Measurements from ENCODE around the gene TMEFF2. TPM values are rescaled to one million over a fixed set of nuclear protein-coding genes. Genes with fewer than 3 reads are reported as not detected.

The TMEFF2 gene
- polyA plus RNA-seq, 1 of the 3 experiments (the other 2 are of a cell fraction), result 5.4 TPM

- peaks cover 0 to 8% of the 10 kb centered on the region in 2 experiments; a peak in 1 of 4 replicates for H3K4me1 ChIP-seq (ENCODE audit: control insufficient read depth in 1 of 2, insufficient read depth in 2 of 2, low read depth in 1 of 2, low read length in 1 of 2)
- H3K9me3 ChIP-seq, result no peaks in the 10 kb centered on the region
- no peaks in the 10 kb centered on the region for H3K79me2 ChIP-seq (ENCODE audit: insufficient read depth)
- H3K9me2 ChIP-seq, result no peaks in the 10 kb centered on the region
- H4K20me1 ChIP-seq (ENCODE audit: insufficient read depth), result no peaks in the 10 kb centered on the region
- H3K27me3 ChIP-seq (ENCODE audit: insufficient read depth), result no peaks in the 10 kb centered on the region
- DNase-seq, result no peak
- H3K27ac ChIP-seq (ENCODE audit: low read depth in 2 of 2, low read length in 1 of 2), result no peak overlapping the region
- CTCF ChIA-PET, result interaction anchor here (1.6 kb wide), 1 partner anchor 257 kb away, joined by 3 read pairs; no protein-coding TSS in a partner anchor
- POLR2A ChIA-PET, result no interaction called here
- no peak overlapping the region for H3K9ac ChIP-seq
- no peak overlapping the region for H2AFZ ChIP-seq (ENCODE audit: low read depth)
- peaks cover 2% of the 10 kb centered on the region for H3F3A ChIP-seq (replicated peaks; ENCODE audit: insufficient read depth)
- H3K4me2 ChIP-seq, result no peak overlapping the region
- TF ChIP-seq USF1 (IDR thresholded peaks at IDR 0.05; ENCODE audit: borderline replicate concordance, low read depth), result no peak
- TF ChIP-seq PBX3 (IDR thresholded peaks at IDR 0.05), result no peak
- no peak for TF ChIP-seq IRF3 (IDR thresholded peaks at IDR 0.05; ENCODE audit: low read depth, low read length)
- no peak for TF ChIP-seq SMC3 (IDR thresholded peaks at IDR 0.05; ENCODE audit: low read depth, low read length)
- TF ChIP-seq MXI1 (IDR thresholded peaks at IDR 0.05; ENCODE audit: low read depth, low read length), result no peak
- no peak for TF ChIP-seq EZH2phosphoT487 (IDR thresholded peaks at IDR 0.05; ENCODE audit: borderline replicate concordance, low read depth)
- no peak for TF ChIP-seq FOXJ3 (CRISPR knock-in tag; IDR thresholded peaks at IDR 0.05)
- TF ChIP-seq GATA2 (CRISPR knock-in tag; IDR thresholded peaks at IDR 0.05), result no peak
- no peak for TF ChIP-seq USF2 (IDR thresholded peaks at IDR 0.05; ENCODE audit: borderline replicate concordance, low read depth, low read length)
- no peak for TF ChIP-seq EP300 (IDR thresholded peaks at IDR 0.05; ENCODE audit: borderline replicate concordance in 1 of 2, low read depth in 1 of 2, low read length in 1 of 2)
- TF ChIP-seq RXRA (IDR thresholded peaks at IDR 0.05; ENCODE audit: borderline replicate concordance, low read depth), result no peak
- no peak for TF ChIP-seq REST (IDR thresholded peaks at IDR 0.05; ENCODE audit: low read depth, low read length)
- no peak for TF ChIP-seq JUND (IDR thresholded peaks at IDR 0.05)
- no peak for TF ChIP-seq RFX5 (IDR thresholded peaks at IDR 0.05; ENCODE audit: low read length)
- TF ChIP-seq RAD21 (IDR thresholded peaks at IDR 0.05; ENCODE audit: low read length), result no peak
- no peak for TF ChIP-seq ELF1 (IDR thresholded peaks at IDR 0.05)
- no peak for TF ChIP-seq CTCF (IDR thresholded peaks at IDR 0.05)
- TF ChIP-seq NFIC (IDR thresholded peaks at IDR 0.05; ENCODE audit: borderline replicate concordance), result no peak
- TF ChIP-seq FOSL2 (IDR thresholded peaks at IDR 0.05; ENCODE audit: borderline replicate concordance, low read depth), result no peak
- TF ChIP-seq TCF12 (IDR thresholded peaks at IDR 0.05), result no peak
- 87% methylated on average over 4 of the region's 4 CpGs for WGBS (ENCODE audit: low lambda C conversion rate)
- no peak overlapping the region for H3K4me3 ChIP-seq (ENCODE audit: low read depth in 2 of 2, low read length in 1 of 2)
- H3K36me3 ChIP-seq (replicated peaks in 1 of 2; ENCODE audit: control insufficient read depth in 1 of 2, insufficient read depth in 2 of 2, low read length in 1 of 2), result no peaks in the 10 kb centered on the region
Measured at GRCh38 chr2:191905336-191905735, 289.4 kb downstream of the TMEFF2 start.
